Stimulated activated naive CD8-positive, alpha-beta T cell treated with anti-CD3 and anti-CD28 coated beads, Interleukin-15, Interleukin-2, amounts not matched to agents 100 ng/mL and 50 ng/mL, for 24 hours (primary cell): ENCODE measurements around the gene ENTPD6.
A peak's percentile ranks its signal among the peaks of the same experiment; 100 is the strongest.
"Not testable (repeated sequence)": the region's sequence is repeated elsewhere in the genome, so short reads cannot be mapped to it uniquely, and the experiment has no call there.

ENCODE experiments used
- H3K27ac Mint-ChIP-seq: one replicate; pipeline ENCODE4 v1.8.0; 2021; ENCODE audit warnings: mild to moderate bottlenecking, mixed read lengths
- H3K27me3 Mint-ChIP-seq: one replicate; pipeline ENCODE4 v1.8.0; 2021; ENCODE audit warnings: mixed read lengths
- H3K36me3 Mint-ChIP-seq: one replicate; pipeline ENCODE4 v1.8.0; 2021; ENCODE audit warnings: low read depth, mixed read lengths
- H3K4me1 Mint-ChIP-seq: one replicate; pipeline ENCODE4 v1.8.0; 2021; ENCODE audit warnings: low read depth, mixed read lengths
- H3K4me3 Mint-ChIP-seq: one replicate; pipeline ENCODE4 v1.8.0; 2021; ENCODE audit warnings: mild to moderate bottlenecking, mixed read lengths
- H3K9me3 Mint-ChIP-seq: one replicate; pipeline ENCODE4 v1.8.0; 2021; ENCODE audit warnings: mixed read lengths

Gene ENTPD6

DNA sequence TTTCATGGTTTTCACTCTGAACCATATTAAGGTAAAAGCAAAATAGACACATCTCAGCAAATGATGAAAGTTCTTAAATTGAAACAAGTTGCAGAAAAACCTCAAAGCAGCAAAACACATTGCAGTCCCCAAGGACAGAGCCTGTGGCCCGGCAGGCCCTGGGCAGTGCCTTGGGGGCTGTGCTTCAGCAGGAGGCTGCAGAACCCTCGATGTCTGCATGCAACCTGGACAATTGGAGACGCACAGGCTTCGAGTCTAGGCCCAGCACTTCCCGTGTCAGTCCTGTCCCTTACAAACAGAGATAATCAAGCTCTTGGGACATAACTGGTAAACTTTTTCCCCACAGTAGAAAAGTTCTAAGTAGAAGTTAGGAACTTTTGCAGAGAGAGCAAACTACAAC, 61.6 kb downstream of the ENTPD6 start:
- H3K9me3 Mint-ChIP-seq: no peaks in the 10 kb centered on the region
- H3K36me3 Mint-ChIP-seq: peaks cover 46% of the 10 kb centered on the region
- H3K27ac Mint-ChIP-seq: no peak overlapping the region
- H3K4me3 Mint-ChIP-seq: no peak overlapping the region
- H3K4me1 Mint-ChIP-seq: peaks cover 56% of the 10 kb centered on the region
- no peaks in the 10 kb centered on the region for H3K27me3 Mint-ChIP-seq

DNA sequence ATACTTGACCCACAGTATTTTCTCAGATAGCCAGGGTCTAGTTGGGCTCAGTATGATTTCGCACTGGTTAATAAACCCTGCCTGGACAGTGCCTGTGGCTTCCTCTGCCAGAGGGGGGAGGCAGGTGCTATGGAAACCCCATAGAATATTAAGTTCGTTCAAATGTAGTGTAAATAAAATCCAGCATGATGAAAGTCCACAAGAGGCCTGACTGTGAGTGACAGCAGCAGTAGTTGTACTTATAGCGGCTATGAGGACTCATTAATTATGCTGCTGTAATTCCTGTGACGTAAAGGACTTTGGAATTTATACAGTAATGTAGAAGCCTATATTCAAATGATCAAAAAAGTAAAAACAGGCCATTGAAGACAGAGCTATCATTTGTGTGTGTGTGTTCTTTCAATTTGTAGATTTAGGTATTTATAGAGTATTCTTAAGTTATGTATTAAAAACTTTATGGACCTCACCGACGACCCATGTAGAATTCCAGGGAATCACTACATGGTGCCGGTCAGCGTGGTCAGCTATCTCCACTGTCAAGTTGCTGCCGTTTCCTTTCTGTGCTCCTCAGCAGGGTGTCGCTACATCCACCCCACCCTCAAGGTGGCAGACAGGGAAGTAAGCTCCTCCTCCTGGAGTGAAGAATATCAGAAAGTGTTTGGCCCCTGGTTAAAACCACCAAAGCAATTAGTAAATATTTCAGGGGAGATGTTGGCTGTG, 62.4 kb downstream of the ENTPD6 start:
- no peaks in the 10 kb centered on the region for H3K27me3 Mint-ChIP-seq
- peaks cover 44% of the 10 kb centered on the region for H3K36me3 Mint-ChIP-seq
- no peak overlapping the region for H3K27ac Mint-ChIP-seq
- no peak overlapping the region for H3K4me3 Mint-ChIP-seq
- peaks cover 48% of the 10 kb centered on the region for H3K4me1 Mint-ChIP-seq
- H3K9me3 Mint-ChIP-seq: no peaks in the 10 kb centered on the region

DNA sequence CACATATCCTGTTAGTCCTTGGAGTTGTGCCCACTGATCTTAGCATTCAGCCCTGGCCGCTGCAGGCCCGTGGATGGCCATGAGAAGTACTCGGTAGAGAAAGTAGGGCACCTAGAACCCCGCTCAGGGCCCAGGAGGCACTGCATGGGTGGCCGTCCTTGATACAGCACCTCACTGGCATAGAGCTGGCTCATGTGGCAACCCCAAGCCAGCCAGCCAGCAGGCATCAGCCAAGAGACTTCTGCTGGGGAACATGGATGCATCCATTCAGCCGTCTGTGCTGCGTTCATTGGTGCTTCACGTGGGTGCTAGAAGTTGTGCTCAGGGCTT, 62.9 kb downstream of the ENTPD6 start:
- Mint-ChIP-seq H3K36me3 (peaks cover 41% of the 10 kb centered on the region), H3K4me3 (no peak overlapping the region), H3K4me1 (peaks cover 45% of the 10 kb centered on the region)

DNA sequence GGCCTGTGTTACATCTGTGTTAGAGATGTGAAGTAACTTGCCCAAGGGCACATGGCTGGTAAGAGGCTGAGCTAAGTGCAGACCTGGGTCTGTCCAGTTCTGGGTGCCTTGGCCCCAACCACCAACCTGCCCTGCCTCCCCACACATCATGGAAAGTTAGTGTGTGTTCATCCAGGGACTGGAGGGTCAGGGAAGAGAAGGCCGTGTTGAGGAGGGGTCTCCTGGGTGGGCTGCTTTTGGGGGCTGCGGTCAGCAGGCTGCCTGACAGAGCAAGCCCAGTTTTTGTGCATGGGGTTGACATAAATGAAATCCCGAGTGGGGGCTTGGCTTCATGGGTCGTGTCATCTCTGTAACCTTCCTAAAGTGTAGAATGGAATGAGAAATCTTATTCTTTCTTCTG, 63.3 kb downstream of the ENTPD6 start:
- H3K27me3 Mint-ChIP-seq: no peaks in the 10 kb centered on the region
- H3K4me3 Mint-ChIP-seq: no peak overlapping the region
- H3K9me3 Mint-ChIP-seq: no peaks in the 10 kb centered on the region
- H3K36me3 Mint-ChIP-seq: peaks cover 41% of the 10 kb centered on the region
- H3K4me1 Mint-ChIP-seq: peaks cover 42% of the 10 kb centered on the region
- H3K27ac Mint-ChIP-seq: no peak overlapping the region

More for the DNA sequence above, 62.9 kb downstream of the ENTPD6 start:
- H3K9me3 Mint-ChIP-seq: no peaks in the 10 kb centered on the region
- no peak overlapping the region for H3K27ac Mint-ChIP-seq
- no peaks in the 10 kb centered on the region for H3K27me3 Mint-ChIP-seq

DNA sequence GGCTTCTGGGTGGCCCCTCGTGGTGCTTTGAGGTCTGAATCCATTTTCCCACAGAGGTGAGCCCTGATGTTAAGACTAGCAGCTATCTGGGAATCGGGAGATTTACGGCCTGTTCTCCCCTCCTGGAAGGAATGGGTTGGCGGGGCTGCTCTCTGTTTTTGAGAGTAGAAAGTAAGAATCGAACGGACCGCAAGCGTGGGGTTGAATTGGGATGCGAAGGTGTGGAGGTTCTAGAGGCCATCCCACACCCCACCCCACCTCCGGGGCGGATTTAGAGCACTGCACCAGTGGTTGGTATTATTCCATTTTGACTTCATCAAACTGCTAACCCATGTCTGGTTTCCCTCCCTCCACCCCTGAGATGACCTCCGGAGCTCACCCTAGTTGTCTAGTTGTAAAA, 63.8 kb downstream of the ENTPD6 start:
- H3K9me3 Mint-ChIP-seq: no peaks in the 10 kb centered on the region
- peaks cover 42% of the 10 kb centered on the region for H3K4me1 Mint-ChIP-seq
- H3K27me3 Mint-ChIP-seq: no peaks in the 10 kb centered on the region
- peak overlapping the region; percentile 85 for H3K27ac Mint-ChIP-seq
- H3K4me3 Mint-ChIP-seq: peak overlapping the region; percentile 58
- H3K36me3 Mint-ChIP-seq: peaks cover 41% of the 10 kb centered on the region

DNA sequence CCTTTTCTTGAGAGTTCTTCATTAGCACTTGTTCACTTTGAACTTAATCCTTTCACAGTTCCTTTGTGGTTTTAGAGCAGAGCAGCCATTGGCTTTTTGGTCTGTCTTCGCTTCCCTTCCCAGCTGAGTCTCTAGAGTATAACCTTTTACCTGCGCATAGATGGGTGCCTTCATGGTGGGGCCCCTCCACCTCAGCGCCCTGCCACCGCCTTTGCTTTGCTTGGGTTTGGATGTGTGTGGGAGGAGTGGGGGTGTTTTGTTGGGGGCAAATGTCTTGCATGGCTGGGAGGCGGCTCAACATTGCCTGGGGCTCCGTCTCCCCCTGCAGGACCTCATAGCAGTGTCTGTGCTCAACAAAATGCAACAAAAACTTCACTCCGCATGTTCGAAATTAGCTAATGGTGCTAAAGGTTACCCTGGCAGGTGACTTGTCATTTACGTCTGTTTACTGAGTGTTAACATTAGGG, 64.3 kb downstream of the ENTPD6 start:
- Mint-ChIP-seq H3K27me3 (no peaks in the 10 kb centered on the region), H3K4me1 (peaks cover 42% of the 10 kb centered on the region), H3K27ac (peak overlapping the region; percentile 85), H3K9me3 (no peaks in the 10 kb centered on the region), H3K4me3 (peak overlapping the region; percentile 58), H3K36me3 (peaks cover 41% of the 10 kb centered on the region)

DNA sequence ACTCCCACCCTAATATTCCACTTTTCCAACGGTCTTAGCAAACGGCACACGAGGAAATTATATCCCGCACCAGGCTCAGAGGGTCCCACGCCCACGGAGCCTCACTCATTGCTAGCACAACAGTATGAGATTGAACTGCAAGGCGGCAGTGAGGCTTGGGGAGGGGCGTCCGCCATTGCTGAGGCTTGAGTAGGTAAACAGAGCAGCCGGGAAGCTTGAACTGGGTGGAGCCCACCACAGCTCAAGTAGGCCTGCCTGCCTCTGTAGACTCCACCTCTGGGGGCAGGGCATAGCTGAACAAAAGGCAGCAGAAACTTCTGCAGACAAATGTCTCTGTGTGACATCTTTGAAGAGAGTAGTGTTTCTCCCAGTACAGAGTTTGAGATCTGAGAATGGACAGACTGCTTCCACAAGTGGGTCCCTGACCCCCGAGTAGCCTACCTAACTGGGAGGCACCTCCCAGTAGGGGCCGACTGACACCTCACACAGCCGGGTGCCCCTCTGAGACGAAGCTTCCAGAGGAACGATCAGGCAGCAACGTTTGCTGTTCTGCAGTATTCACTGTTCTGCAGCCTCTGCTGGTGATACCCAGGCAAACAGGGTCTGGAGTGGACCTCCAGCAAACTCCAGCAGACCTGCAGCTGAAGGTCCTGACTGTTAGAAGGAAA, 65.4 kb downstream of the ENTPD6 start:
- not testable (repeated sequence) for H3K9me3 Mint-ChIP-seq, H3K4me3 Mint-ChIP-seq, H3K27me3 Mint-ChIP-seq, H3K27ac Mint-ChIP-seq
- H3K4me1 Mint-ChIP-seq: peaks cover 42% of the 10 kb centered on the region
- H3K36me3 Mint-ChIP-seq: peaks cover 41% of the 10 kb centered on the region

DNA sequence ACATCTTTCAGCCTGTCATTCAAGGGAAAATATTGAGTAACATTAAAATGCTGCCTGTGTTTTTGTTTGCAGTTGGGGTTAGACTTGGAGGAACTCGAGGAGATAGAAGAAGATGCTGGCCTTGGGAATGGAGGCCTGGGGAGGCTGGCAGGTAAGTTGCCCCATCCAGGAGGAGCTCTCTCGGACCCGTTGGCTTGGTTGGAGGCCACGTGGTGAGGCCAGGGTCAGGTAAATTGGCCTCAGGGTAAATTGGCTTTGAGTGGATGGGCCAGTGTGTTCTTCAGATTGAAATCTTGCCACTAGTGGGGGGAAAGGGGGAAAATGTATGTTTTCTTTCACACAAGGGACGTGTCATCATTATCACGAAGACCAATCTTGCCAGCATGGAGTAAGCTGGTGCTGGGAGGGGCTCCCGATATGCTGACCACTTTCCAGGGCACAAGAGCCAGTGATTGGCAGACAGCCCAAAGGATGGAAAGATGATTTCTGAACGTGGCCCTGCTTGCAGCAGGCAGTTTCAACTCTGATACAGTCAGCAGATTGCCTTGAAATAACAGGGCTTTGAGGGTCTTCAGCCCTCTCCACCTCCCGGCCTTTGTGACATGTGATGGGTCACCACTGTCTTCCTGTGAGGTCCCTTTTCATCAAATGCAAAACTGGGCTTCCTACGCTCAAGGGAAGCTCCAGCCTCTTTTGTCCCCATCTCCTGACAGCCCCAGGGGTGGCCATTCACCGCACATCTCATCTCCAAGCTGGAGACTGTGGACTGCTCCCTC, 73.7 kb downstream of the ENTPD6 start:
- no peaks in the 10 kb centered on the region for H3K9me3 Mint-ChIP-seq
- peaks cover 40% of the 10 kb centered on the region for H3K36me3 Mint-ChIP-seq
- no peaks in the 10 kb centered on the region for H3K27me3 Mint-ChIP-seq
- H3K27ac Mint-ChIP-seq: no peak overlapping the region
- H3K4me1 Mint-ChIP-seq: peaks cover 6% of the 10 kb centered on the region
- no peak overlapping the region for H3K4me3 Mint-ChIP-seq

DNA sequence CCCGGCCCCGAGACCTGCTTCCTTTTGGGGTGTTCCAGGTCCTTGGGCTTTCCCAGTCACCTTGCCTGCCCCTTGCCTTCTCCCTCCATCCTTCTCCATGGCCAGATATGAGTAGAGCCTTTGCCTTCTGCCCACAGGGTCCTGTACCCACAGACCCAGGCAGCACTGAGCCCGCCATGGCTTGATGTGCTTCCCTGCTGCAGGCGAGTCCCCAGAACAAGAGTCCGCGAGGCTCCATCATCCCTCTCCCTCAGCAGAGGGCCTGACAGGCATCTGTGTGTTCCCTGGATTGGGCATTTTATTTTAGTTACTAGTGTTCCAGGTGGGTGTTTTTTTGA, 74.3 kb downstream of the ENTPD6 start:
- peaks cover 39% of the 10 kb centered on the region for H3K36me3 Mint-ChIP-seq
- H3K27me3 Mint-ChIP-seq: no peaks in the 10 kb centered on the region
- H3K4me3 Mint-ChIP-seq: no peak overlapping the region
- no peak overlapping the region for H3K27ac Mint-ChIP-seq
- H3K9me3 Mint-ChIP-seq: no peaks in the 10 kb centered on the region
- H3K4me1 Mint-ChIP-seq: peaks cover 6% of the 10 kb centered on the region

DNA sequence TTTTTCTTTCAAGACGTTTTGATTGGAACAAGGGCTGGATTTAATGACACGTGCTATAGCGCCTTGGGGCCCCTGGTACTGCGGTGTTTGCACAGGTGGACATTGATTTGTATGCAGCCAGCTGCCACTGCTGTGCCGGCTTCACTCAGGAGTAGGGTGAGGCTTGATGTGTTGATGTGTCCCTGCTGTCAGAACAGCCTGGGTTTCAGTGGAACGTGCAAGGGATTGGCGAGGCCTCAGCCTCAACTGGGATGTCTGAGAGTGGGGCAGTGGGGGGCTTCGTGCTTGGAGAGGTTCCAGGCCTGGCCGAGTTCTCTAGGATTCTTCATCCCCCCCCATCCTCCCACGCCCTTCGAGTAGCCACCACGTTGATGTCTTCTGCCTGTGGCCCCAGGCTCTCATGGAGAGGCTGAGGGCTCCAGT, 75.3 kb downstream of the ENTPD6 start:
- no peaks in the 10 kb centered on the region for H3K27me3 Mint-ChIP-seq

DNA sequence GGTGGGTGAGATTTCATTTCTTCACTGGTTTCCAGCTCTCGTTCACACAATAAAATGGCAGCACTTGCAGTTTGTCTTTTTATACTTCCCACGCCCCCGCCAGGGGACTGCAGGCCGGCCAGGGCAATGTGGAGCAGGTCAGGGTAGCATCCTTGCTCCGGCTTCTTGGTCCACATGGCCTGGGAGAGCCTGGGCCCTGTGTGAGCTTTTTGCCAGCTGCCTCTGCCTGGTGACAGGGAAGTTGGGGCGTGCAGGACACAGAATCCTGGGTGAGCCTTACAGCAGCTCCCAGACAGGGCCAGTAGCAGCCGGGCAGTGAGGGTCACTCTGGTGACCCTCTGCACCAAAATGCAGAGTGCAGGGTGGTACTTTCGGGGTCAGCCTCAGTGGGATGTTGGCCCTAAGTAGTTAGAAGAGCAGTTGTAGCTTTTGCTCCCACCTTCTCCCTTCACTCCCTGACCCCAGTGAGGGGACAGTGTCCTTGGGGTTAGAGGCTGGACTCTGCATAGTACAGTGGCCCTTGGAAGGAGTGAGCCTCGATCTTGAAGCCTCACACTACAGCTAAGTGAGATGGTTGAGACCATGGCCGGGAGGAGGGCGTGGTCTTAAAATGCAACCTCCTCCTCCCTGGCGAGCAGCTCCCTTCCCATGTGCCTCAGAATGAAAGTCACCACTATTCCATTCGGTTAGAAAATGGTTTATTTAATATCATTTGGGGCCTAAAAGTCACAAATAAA, 76.1 kb downstream of the ENTPD6 start:
- Mint-ChIP-seq H3K4me3 (no peak overlapping the region), H3K36me3 (peaks cover 42% of the 10 kb centered on the region), H3K4me1 (peaks cover 4% of the 10 kb centered on the region), H3K27ac (no peak overlapping the region), H3K27me3 (no peaks in the 10 kb centered on the region), H3K9me3 (no peaks in the 10 kb centered on the region)

More for the DNA sequence above, 75.3 kb downstream of the ENTPD6 start:
- Mint-ChIP-seq H3K36me3 (peaks cover 42% of the 10 kb centered on the region), H3K27ac (no peak overlapping the region), H3K4me1 (peaks cover 6% of the 10 kb centered on the region), H3K9me3 (no peaks in the 10 kb centered on the region), H3K4me3 (no peak overlapping the region)

DNA sequence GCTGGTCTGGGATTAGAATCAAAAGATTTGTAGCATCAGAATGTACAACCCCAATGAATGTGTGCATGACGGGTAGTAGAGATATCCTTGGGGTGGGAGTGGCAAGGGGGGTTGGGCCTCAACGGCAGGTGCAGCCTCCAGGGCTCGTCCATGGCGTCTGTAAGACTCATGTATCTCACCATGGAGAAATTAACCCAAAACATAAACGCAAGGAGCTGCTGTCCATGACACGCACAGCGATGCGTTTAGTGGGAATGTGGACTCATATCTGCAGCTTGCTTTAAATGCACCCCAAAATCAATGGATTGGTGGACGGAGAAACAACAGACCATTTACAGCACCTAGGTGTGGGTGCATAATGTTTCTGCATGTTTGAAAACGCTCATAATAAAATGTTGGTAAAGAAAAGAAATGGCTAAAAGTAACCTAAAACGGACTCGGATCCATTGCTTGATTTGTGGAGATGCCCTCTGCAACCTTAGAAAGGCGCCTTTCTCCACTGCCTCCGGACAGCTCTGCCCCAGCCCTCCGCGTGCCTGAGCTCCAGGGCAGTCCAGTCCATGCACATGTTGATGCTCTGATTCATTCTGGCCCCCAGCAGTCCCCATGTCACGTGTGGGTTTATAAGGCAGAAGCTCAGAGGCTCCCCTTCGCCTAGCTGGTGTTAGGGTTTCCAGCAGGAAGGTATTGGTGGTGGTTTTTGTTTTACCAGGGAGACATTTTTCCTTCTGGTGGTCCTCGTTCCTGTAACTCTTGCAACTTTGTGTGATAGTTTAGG, 76.9 kb downstream of the ENTPD6 start:
- no peaks in the 10 kb centered on the region for H3K27me3 Mint-ChIP-seq
- peaks cover 38% of the 10 kb centered on the region for H3K36me3 Mint-ChIP-seq
- no peak overlapping the region for H3K27ac Mint-ChIP-seq
- H3K4me1 Mint-ChIP-seq: no peaks in the 10 kb centered on the region
- no peak overlapping the region for H3K4me3 Mint-ChIP-seq
- H3K9me3 Mint-ChIP-seq: no peaks in the 10 kb centered on the region

DNA sequence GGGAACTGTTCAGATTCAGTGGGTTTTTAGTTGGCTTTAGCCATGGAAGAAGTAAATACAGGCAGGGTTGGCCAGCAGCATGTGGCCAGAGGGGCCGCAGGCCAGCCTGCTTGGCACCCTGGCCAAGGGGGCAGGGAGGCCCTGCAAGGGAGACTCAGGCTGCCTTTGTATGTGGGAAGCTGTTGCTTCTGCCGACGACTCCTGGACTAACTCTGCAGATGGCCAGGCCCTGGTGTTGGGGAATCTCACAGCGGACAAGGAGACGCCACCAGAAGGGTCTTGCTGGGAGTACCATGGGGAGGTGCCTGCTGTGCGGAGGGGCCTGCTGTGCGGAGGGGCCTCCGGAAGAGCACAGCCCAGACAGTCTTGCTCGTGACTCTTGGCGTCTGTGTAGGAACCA, 77.5 kb downstream of the ENTPD6 start:
- Mint-ChIP-seq H3K4me1 (no peaks in the 10 kb centered on the region), H3K36me3 (peaks cover 42% of the 10 kb centered on the region), H3K27me3 (no peaks in the 10 kb centered on the region), H3K4me3 (no peak overlapping the region), H3K27ac (no peak overlapping the region), H3K9me3 (no peaks in the 10 kb centered on the region)
